Ovary (tissue), 9 donors: ENCODE data around the gene DUSP22. TPM values are rescaled to one million over a fixed set of nuclear protein-coding genes. Genes with fewer than 3 reads are reported as not detected.

Experiments
- DNase-seq, 5 donors: peaks; one replicate each; pipeline ENCODE4 v3.0.0-alpha.2; 2019 to 2020
- H3K27ac ChIP-seq, 2 donors: fragments of 200-600 bp; one replicate each; pipeline versions ENCODE4 v1.5.1 to v1.8.0; 2019 to 2022
- H3K27me3 ChIP-seq: fragments of 200-600 bp; one replicate; pipeline ENCODE4 v1.8.0; 2022
- H3K36me3 ChIP-seq: fragments of 200-600 bp; sonication (generic); one replicate; pipeline ENCODE4 v1.5.1; 2019
- H3K4me1 ChIP-seq: one replicate; pipeline ENCODE4 v1.8.1; 2013; ENCODE audit warnings: mild to moderate bottlenecking, moderate library complexity; ENCODE audit not compliant: insufficient read depth
- H3K4me3 ChIP-seq: fragments of 200-600 bp; sonication (generic); one replicate; pipeline ENCODE4 v1.5.1; 2017
- H3K9me3 ChIP-seq, 2 donors: fragments of 200-600 bp in 1 of 2; sonication (generic) in 1 of 2; one replicate each; pipeline versions ENCODE4 v1.5.1 to v1.8.1; 2013 to 2019; ENCODE audit warnings: mild to moderate bottlenecking in 1 of 2, moderate library complexity in 1 of 2
- CTCF ChIP-seq, 3 donors: fragments of 450-650 bp in 2 of 3; fragments of 200-600 bp in 1 of 3; IDR thresholded peaks; one replicate each; pipeline versions ENCODE4 v1.5.1 to v1.8.0; 2016 to 2022; ENCODE audit warnings: antibody characterized with exemption in 3 of 3, mild to moderate bottlenecking in 1 of 3
- EP300 ChIP-seq: sonication (generic); formaldehyde crosslinking; IDR thresholded peaks from one replicate; pipeline ENCODE4 v1.6.1; 2017; ENCODE audit warnings: antibody characterized with exemption
- POLR2A ChIP-seq: fragments of 450-650 bp; IDR thresholded peaks from one replicate; pipeline ENCODE4 v1.6.1; 2017; ENCODE audit warnings: antibody characterized with exemption, mild to moderate bottlenecking, moderate library complexity
- WGBS, 3 donors: extraction: QIAGEN DNeasy Blood & Tissue Kit in 1 of 3; methylation state at CpG; one replicate each; pipeline versions ENCODE4 v1.1.5 to v1.1.7; 2013 to 2017; 5-methylcytosine and 5-hydroxymethylcytosine counted together
- intact Hi-C, 4 donors: fragments of 100-400 bp; cut with DNase I; formaldehyde crosslinking; loops; one replicate each; pipeline versions ENCODE4 v1.11.0 to v1.15.1; 2022 to 2023
- polyA plus RNA-seq, 2 donors: library from polyadenylated mRNA; stranded (reverse); fragments of 200-250 nt in 1 of 2; fragments of 350-450 nt in 1 of 2; fragmentation: Illumina TruSeq in 1 of 2; extraction: RNeasy Lipid Tissue Mini Kit (QIAGEN cat#74804) in 1 of 2; gene quantifications; one replicate each; pipeline ENCODE4 v1.2.3, GENCODE V29; 2013 to 2014
- total RNA-seq, 7 donors: library from RNA; depleted of rRNA in 2 of 7; stranded (reverse); fragments of >200 nt in 2 of 7; fragmentation: NEBNext Ultra II Directional in 3 of 7; extraction: Animal tissue kit (Norgen Biotek cat#: 25700) in 3 of 7; gene quantifications; one replicate each; pipeline versions ENCODE4 v1.1.0 to v1.2.4, GENCODE V29; 2016 to 2023
- donor health status: DM: no; HTN: no; CAD: no; lungs with moderate emphysema.
- donor health status: DM: no; HTN: no; CAD: no.
- donor health status: Bipolar disorder and iron deficiency.
- donor health status: DM: yes; HTN: yes; CAD: no.
- donor health status: DM: no; HTN: no; CAD: no.
- donor health status: DM: yes; HTN: yes; CAD: no.

Gene DUSP22
- total and polyA plus RNA-seq, 9 donors, result 24.7 to 35.0 (median 29.3) TPM

GRCh38 chr6:301526-301925 is 9.2 kb downstream of the DUSP22 start:
- DNase-seq, result no peak
- no peaks in the 10 kb centered on the region for H3K27me3 ChIP-seq
- TF ChIP-seq CTCF (IDR thresholded peaks at IDR 0.05) (no peak), POLR2A (no peak), EP300 (no peak)

GRCh38 chr6:301929-302705 is 9.8 kb downstream of the DUSP22 start:
- H3K27ac ChIP-seq, result no peak overlapping the region
- no peaks in the 10 kb centered on the region for H3K9me3 ChIP-seq
- no peaks in the 10 kb centered on the region for H3K36me3 ChIP-seq
- intact Hi-C loops, result no loop called here
- TF ChIP-seq EP300 (no peak), POLR2A (no peak), CTCF (IDR thresholded peaks at IDR 0.05) (no peak)
- WGBS, 3 donors, result 88 to 91% (median 90%) methylated on average over 20 of the region's 20 CpGs
- no peaks in the 10 kb centered on the region for H3K27me3 ChIP-seq
- H3K4me1 ChIP-seq, result no peaks in the 10 kb centered on the region
- no peak for DNase-seq
- H3K4me3 ChIP-seq, result no peak overlapping the region

More at GRCh38 chr6:301526-301925, 9.2 kb downstream of the DUSP22 start:
- intact Hi-C loops, result no loop called here
- Histone ChIP-seq H3K9me3 (no peaks in the 10 kb centered on the region), H3K4me3 (no peak overlapping the region), H3K27ac (no peak overlapping the region), H3K36me3 (no peaks in the 10 kb centered on the region), H3K4me1 (no peaks in the 10 kb centered on the region)
- 84 to 89% (median 86%) methylated on average over 8 of the region's 8 CpGs for WGBS, 3 donors

- no peak overlapping the region for H3K4me3 ChIP-seq
- WGBS, 3 donors, result 89 to 93% (median 93%) methylated on average over 9 of the region's 9 CpGs
- H3K36me3 ChIP-seq, result no peaks in the 10 kb centered on the region
- no peaks in the 10 kb centered on the region for H3K9me3 ChIP-seq
- intact Hi-C loops, result no loop called here
- DNase-seq, result no peak
- no peaks in the 10 kb centered on the region for H3K27me3 ChIP-seq
- TF ChIP-seq POLR2A (no peak), EP300 (no peak), CTCF (IDR thresholded peaks at IDR 0.05) (no peak)
- no peak overlapping the region for H3K27ac ChIP-seq
- no peaks in the 10 kb centered on the region for H3K4me1 ChIP-seq
Measured at GRCh38 chr6:302760-303159, 10.5 kb downstream of the DUSP22 start.

- intact Hi-C loops, result no loop called here
- Histone ChIP-seq H3K27me3 (no peaks in the 10 kb centered on the region), H3K36me3 (no peaks in the 10 kb centered on the region), H3K9me3 (no peaks in the 10 kb centered on the region), H3K4me1 (no peaks in the 10 kb centered on the region), H3K4me3 (no peak overlapping the region), H3K27ac (no peak overlapping the region)
- TF ChIP-seq CTCF (IDR thresholded peaks at IDR 0.05) (no peak), EP300 (no peak), POLR2A (no peak)
- 86 to 89% (median 87%) methylated on average over 9 of the region's 9 CpGs for WGBS, 3 donors
- DNase-seq, result no peak
Measured at GRCh38 chr6:303263-303662, 11.0 kb downstream of the DUSP22 start.
